Osteoblast (primary cell): ENCODE measurements around the gene SAPCD1. TPM values are rescaled to one million over a fixed set of nuclear protein-coding genes. Genes with fewer than 3 reads are reported as not detected.

Experiments used
- DNase-seq: peaks from one replicate; pipeline ENCODE4 v3.0.0; 2011; ENCODE audit warnings: low spot score, mixed read lengths; ENCODE audit not compliant: insufficient read length; ENCODE audit errors: missing footprints
- H2AFZ ChIP-seq: 2 replicates; pipeline ENCODE4 v1.6.0; 2011; ENCODE audit warnings: mild to moderate bottlenecking, low read length
- H3K27ac ChIP-seq: 2 replicates; pipeline ENCODE4 v1.5.1; 2011; ENCODE audit warnings: mild to moderate bottlenecking, low read depth, low read length, moderate library complexity
- H3K27me3 ChIP-seq: 2 replicates; pipeline ENCODE4 v1.6.0; 2012; ENCODE audit warnings: mild to moderate bottlenecking, control low read depth, inconsistent platforms, low read length, moderate library complexity; ENCODE audit not compliant: insufficient read depth
- H3K36me3 ChIP-seq: 2 replicates; pipeline ENCODE4 v1.5.1; 2011; ENCODE audit warnings: mild to moderate bottlenecking, low read length, control low read depth, moderate library complexity; ENCODE audit not compliant: insufficient read depth
- H3K4me1 ChIP-seq: 2 replicates; pipeline ENCODE4 v1.5.1; 2011; ENCODE audit warnings: mild to moderate bottlenecking, low read length, control low read depth, moderate library complexity; ENCODE audit not compliant: insufficient read depth
- H3K4me2 ChIP-seq: 2 replicates; pipeline ENCODE4 v1.6.0; 2011; ENCODE audit warnings: mild to moderate bottlenecking, low read length; ENCODE audit not compliant: insufficient read depth
- H3K4me3 ChIP-seq: fragments of 200-600 bp; sonication (generic); 3 replicates; pipeline ENCODE4 v1.5.1; 2012; ENCODE audit warnings: mild to moderate bottlenecking, low read length, inconsistent platforms; ENCODE audit not compliant: insufficient read depth
- H3K79me2 ChIP-seq: 2 replicates; pipeline ENCODE4 v1.6.0; 2012; ENCODE audit warnings: mild to moderate bottlenecking, low read length, control low read depth, inconsistent platforms; ENCODE audit not compliant: insufficient read depth
- H3K9me3 ChIP-seq: 2 replicates; pipeline ENCODE4 v1.5.1; 2011; ENCODE audit warnings: low read depth, low read length, control low read depth
- H4K20me1 ChIP-seq: 2 replicates; pipeline ENCODE4 v1.6.0; 2012; ENCODE audit warnings: mild to moderate bottlenecking, low read length, control low read depth; ENCODE audit not compliant: insufficient read depth
- total RNA-seq: library from RNA; depleted of rRNA; stranded (reverse); fragments of >200 nt; gene quantifications from 2 replicates; pipeline ENCODE4 v1.2.3, GENCODE V29; 2012
- TF ChIP-seq, protein P1 (sequence below): IDR thresholded peaks from 2 replicates; pipeline ENCODE4 v1.5.1; 2011; ENCODE audit warnings: mild to moderate bottlenecking, low read depth, low read length, moderate library complexity; ENCODE audit errors: extremely low read depth

The SAPCD1 gene
- total RNA-seq, 1 donor = 1.4 TPM

DNA sequence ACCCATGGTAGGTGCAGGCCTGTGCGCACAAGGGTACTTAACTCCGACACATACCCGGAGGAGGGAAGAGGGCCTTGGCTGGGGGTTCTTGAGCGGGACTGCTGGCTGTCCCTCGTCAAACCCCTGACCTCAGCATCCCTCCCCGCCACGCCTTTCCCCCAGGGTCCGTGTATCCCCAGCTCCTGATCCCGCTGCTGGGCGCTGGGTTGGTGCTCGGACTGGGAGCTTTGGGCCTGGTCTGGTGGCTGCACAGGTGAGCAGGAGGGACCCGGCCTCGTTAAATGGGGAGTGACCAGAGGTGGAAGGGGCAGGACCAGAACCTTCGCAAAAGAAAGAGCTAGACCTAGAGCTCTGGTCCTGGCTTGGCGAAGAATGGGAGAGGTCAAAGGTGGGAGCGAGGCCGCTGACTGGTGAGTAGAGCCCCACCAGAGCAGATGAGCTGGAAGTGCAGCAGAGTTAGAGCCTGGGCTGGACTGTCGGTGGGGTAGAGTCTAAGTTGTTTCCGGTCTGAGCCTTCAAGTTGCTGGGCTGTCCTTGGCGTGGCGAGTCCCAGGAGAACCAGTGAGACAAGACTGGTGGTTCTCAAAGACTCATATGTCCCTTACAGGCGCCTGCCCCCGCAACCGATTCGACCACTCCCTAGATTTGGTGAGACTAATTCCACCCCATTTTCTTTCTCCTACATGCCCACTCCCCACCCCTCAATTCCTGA, 38.3 kb upstream of the SAPCD1 start:
- Histone ChIP-seq H3K27me3 (no peaks in the 10 kb centered on the region), H3K27ac (no peak overlapping the region), H3K79me2 (peaks cover 5% of the 10 kb centered on the region), H3K4me1 (peaks cover 9% of the 10 kb centered on the region), H3K4me3 (no peak overlapping the region), H2AFZ (no peak overlapping the region), H4K20me1 (peaks cover 2% of the 10 kb centered on the region), H3K9me3 (no peaks in the 10 kb centered on the region), H3K36me3 (peaks cover 18% of the 10 kb centered on the region), H3K4me2 (no peak overlapping the region)
- TF ChIP-seq, protein P1, sequence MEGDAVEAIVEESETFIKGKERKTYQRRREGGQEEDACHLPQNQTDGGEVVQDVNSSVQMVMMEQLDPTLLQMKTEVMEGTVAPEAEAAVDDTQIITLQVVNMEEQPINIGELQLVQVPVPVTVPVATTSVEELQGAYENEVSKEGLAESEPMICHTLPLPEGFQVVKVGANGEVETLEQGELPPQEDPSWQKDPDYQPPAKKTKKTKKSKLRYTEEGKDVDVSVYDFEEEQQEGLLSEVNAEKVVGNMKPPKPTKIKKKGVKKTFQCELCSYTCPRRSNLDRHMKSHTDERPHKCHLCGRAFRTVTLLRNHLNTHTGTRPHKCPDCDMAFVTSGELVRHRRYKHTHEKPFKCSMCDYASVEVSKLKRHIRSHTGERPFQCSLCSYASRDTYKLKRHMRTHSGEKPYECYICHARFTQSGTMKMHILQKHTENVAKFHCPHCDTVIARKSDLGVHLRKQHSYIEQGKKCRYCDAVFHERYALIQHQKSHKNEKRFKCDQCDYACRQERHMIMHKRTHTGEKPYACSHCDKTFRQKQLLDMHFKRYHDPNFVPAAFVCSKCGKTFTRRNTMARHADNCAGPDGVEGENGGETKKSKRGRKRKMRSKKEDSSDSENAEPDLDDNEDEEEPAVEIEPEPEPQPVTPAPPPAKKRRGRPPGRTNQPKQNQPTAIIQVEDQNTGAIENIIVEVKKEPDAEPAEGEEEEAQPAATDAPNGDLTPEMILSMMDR = no peak
- peak; percentile 52 for DNase-seq

DNA sequence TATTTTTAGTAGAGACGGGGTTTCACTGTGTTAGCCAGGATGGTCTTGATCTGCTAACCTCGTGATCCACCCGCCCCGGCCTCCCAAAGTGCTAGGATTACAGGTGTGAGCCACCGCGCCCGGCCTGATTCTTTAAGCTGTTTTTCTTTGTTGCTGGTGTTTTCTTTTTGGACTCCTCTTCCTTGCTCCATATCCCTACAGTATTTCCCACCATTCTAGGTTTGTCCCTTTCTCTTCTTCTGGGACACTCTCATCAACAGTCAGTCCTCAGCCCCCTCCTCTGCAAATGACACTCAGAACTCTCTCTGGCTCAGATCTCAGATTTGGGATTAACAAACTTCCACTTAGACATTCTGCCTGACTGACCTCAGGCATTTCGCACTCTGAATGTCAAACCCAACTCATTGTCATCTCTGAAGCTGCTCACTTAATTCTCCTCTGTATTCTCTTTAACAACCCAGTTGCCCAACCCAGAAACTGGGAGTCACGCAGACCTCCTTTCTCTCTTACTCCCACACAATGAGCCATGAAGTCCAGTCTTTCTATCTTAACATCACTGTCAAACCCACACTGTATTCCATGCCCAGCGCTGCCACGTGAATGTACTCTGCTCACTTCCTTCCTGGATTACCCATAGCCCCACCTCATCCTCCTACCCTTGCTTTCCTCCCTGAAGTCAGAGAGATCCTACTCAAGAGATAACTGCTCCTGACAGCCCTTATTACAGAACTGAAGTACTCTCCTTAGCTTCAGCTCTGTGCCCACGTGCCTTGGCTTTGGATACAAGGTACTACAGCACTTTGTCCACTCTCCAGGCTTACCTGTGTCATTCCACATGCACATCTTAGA, 36.7 kb upstream of the SAPCD1 start:
- H3K4me1 ChIP-seq = peaks cover 13% of the 10 kb centered on the region
- H3K27me3 ChIP-seq = no peaks in the 10 kb centered on the region
- peaks cover 5% of the 10 kb centered on the region for H4K20me1 ChIP-seq
- H3K4me2 ChIP-seq = no peak overlapping the region
- H3K9me3 ChIP-seq = no peaks in the 10 kb centered on the region
- peaks cover 20% of the 10 kb centered on the region for H3K36me3 ChIP-seq
- H3K27ac ChIP-seq = no peak overlapping the region
- no peak for DNase-seq
- H3K4me3 ChIP-seq = no peak overlapping the region
- peaks cover 7% of the 10 kb centered on the region for H3K79me2 ChIP-seq
- no peak overlapping the region for H2AFZ ChIP-seq
- TF ChIP-seq, protein P1 = no peak

DNA sequence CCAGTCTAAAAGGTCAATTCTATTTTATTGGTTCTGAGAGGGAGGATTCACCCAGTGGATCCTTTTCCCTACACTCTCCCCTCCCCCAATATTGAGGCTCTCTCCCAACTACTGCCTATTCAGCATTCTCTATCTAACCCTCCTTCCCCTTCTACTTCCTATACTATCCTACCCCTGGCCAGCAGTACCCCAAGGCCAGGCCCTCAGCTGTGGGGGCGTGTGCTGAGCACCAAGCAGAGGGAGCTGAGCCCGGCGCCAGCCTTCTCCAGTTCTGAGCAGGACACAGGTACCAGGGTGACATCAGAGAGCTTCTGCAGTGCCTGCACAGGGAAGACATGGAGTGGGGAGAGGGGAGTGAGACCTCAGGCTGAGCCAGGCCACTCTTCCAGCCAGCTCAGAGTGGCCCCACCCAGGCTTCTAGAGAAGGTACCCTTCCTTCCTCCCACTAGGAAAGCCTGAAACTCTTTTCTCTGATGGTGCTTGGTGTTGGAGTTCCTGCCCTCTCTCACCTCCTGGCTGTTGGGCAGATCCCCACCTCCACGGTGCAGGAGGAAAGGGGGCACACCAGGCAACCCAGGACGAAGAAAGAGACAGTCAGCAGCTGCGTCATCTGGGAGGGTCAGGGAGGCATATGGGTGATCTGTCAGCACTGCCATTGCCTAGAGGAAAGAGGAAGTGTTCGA, 35.3 kb upstream of the SAPCD1 start:
- H4K20me1 ChIP-seq = peaks cover 11% of the 10 kb centered on the region
- no peak overlapping the region for H3K27ac ChIP-seq
- H2AFZ ChIP-seq = no peak overlapping the region
- no peaks in the 10 kb centered on the region for H3K9me3 ChIP-seq
- no peak overlapping the region for H3K4me3 ChIP-seq
- peaks cover 11% of the 10 kb centered on the region for H3K79me2 ChIP-seq
- peaks cover 34% of the 10 kb centered on the region for H3K36me3 ChIP-seq
- peaks cover 13% of the 10 kb centered on the region for H3K4me1 ChIP-seq
- H3K27me3 ChIP-seq = no peaks in the 10 kb centered on the region
- peak; percentile 65 for DNase-seq
- H3K4me2 ChIP-seq = no peak overlapping the region
- TF ChIP-seq, protein P1 = no peak
